ENCODE measurements around the gene SLC6A12.

The SLC6A12 gene

DNA sequence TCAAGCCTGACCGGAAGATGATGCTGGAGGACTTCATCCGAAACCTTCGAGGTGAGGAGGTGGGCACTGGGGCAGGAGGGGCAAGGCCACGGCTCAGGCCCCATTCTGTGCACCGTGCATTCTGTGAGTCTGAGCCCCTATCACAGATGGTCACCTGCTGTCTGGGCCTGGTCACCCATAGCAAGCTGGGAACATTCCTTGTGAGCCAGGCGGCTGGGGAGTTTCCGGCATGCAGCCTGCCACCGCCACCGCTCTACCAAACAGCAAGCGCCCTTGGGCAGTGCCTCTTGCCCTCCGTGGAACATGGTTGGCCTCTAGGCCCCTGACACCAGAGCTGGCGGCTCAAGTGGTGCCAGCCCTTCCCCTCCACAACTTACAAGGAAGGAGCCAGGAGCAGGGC is 56.3 kb downstream of the SLC6A12 start:
- no peak for DNase-seq

- no peak for DNase-seq
Observed at GRCh38 chr12:156945-157344, 57.0 kb downstream of the SLC6A12 start.

DNA sequence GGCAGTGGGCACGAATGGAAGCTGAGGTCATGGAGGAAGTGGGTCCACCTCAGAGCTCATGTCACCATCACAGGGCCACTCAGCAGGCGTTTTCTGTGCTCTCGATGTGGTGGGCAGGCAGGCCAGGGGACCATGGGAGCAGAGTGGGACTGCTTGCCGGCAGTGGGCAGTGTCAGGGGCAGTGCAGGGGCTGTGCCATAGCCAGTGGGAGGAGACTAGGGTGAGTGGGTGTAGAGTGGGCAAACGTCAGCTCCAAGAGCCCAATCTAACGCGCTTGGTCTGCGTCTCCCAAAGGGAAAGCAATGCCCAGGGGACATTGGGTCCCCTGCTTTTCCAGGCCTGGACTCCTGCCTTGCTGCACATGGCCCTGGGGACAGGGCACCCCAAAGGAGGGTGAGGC is 58.3 kb downstream of the SLC6A12 start:
- no peak for DNase-seq

DNA sequence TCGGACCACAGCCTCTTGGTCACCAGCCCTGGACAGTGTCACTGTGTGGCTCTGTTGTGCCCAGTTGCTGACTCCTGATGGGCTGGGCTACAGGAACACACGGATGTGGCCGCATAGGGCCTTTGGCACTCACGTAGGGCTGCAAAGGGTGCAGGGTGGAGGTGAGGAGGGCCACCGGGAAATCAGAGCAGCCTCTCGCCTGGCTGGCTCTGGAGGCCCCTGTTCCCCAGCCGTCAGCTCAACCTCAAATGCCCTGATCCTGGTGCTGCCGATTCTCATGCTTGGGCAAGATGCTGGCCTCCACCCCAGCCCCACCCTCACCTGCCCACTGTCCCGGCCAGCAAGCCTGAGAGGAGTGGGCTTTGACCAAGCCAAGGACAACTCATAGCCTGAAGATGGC is 59.0 kb downstream of the SLC6A12 start:
- no peak for DNase-seq

- DNase-seq, result no peak
Observed at GRCh38 chr12:154058-154457, 59.9 kb downstream of the SLC6A12 start.

- peak; percentile 55 for DNase-seq
Observed at GRCh38 chr12:153080-153746, 60.7 kb downstream of the SLC6A12 start.

- no peak for DNase-seq
Observed at GRCh38 chr12:152440-152839, 61.5 kb downstream of the SLC6A12 start.

- no peak for DNase-seq
Observed at GRCh38 chr12:151579-151978, 62.4 kb downstream of the SLC6A12 start.

- DNase-seq, result no peak
Observed at GRCh38 chr12:148676-149416, 65.1 kb downstream of the SLC6A12 start.

DNA sequence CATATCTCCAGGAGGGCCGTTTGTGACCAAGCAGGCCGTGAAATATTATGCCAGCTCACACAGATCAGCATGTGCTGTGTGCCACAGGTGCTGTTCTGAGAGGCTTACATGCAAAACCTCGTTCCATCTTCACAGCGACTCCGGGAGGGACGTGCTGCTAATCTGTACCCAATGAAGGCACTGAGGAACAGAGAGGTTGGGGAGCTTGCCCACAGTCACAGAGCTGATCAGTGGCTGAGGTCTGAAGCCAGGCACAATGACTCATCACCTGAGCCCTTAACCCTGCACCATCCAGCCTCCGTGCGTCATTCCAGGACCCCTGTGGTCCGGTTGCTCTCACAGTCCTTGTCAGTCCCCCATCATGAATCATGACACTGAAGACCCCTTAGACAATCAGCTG is 66.7 kb downstream of the SLC6A12 start:
- DNase-seq, result no peak

DNA sequence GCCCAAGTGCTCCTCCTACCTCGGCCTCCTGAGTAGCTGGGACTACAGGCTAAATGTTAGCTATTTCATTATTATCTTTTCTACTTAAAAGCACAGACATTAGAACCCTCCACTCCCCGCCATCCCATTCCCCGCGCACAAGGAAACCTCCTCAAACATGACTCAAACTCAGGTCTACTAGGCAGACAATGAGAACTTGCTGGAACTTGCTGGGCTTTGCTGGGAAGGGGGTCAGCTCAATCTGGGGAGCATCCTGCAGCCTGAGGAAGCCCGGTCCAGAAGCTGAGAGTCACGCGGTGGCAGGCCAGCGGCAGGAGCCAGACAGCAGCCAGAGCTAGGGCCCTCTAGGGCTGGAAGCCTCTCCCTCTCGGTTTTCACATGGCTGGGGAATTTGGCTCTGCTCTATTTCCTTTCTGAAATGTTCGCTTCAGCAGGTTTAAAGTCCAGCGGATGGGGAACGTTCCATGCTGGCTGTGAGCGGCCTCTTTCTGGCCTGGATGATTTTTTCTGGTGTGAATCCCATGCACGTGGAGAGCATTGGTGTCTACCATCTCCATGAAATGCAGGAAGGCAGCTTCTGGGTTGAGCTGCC is 68.5 kb downstream of the SLC6A12 start:
- no peak for DNase-seq

GRCh38 chr12:144650-145284 is 69.2 kb downstream of the SLC6A12 start:
- DNase-seq, result no peak

GRCh38 chr12:143964-144649 is 69.8 kb downstream of the SLC6A12 start:
- no peak for DNase-seq

- DNase-seq, result no peak
Observed at GRCh38 chr12:140162-140561, 73.8 kb downstream of the SLC6A12 start.
